Measurements from ENCODE around the gene RNF2.
"Not testable (repeated sequence)": the region's sequence is repeated elsewhere in the genome, so short reads cannot be mapped to it uniquely, and the experiment has no call there.

DNA sequence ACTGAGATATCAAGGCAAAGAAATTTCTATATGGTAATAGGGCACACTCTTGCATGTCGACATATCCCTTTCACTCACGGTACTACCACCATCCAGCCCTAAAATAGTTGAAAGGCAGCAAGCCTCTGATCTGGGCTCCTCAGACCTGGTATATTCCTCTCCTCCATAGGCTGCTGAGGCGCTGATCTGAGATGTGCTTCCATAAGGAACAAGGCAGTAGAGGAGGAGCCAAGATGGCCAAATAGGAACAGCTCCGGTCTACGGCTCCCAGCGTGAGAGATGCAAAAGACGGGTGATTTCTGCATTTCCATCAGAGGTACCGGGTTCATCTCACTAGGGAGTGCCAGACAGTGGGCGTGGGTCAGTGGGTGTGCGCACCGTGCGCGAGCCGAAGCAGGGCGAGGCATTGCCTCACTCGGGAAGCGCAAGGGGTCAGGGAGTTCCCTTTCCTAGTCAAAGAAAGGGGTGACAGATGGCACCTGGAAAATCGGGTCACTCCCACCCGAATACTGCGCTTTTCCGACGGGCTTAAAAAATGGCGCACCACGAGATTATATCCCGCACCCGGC is 44.0 kb upstream of the RNF2 start:
- not testable (repeated sequence) for TF ChIP-seq POLR2A (IDR thresholded peaks at IDR 0.05; ENCODE audit: borderline replicate concordance, extremely low read depth, insufficient read depth, insufficient read length); FOSL1 (IDR thresholded peaks at IDR 0.05; ENCODE audit: low read depth); EZH2 (IDR thresholded peaks at IDR 0.05); JUND (IDR thresholded peaks at IDR 0.05); RAD21 (IDR thresholded peaks at IDR 0.05; ENCODE audit: low read depth); SP1 (IDR thresholded peaks at IDR 0.05; ENCODE audit: low read depth); POLR2AphosphoS5 (IDR thresholded peaks at IDR 0.05; ENCODE audit: low read depth, low read length); CEBPB (IDR thresholded peaks at IDR 0.05; ENCODE audit: low read depth); EZH2phosphoT487 (IDR thresholded peaks at IDR 0.05; ENCODE audit: borderline replicate concordance); CBX3 (IDR thresholded peaks at IDR 0.05; ENCODE audit: low read depth)
- TF ChIP-seq, protein P1, sequence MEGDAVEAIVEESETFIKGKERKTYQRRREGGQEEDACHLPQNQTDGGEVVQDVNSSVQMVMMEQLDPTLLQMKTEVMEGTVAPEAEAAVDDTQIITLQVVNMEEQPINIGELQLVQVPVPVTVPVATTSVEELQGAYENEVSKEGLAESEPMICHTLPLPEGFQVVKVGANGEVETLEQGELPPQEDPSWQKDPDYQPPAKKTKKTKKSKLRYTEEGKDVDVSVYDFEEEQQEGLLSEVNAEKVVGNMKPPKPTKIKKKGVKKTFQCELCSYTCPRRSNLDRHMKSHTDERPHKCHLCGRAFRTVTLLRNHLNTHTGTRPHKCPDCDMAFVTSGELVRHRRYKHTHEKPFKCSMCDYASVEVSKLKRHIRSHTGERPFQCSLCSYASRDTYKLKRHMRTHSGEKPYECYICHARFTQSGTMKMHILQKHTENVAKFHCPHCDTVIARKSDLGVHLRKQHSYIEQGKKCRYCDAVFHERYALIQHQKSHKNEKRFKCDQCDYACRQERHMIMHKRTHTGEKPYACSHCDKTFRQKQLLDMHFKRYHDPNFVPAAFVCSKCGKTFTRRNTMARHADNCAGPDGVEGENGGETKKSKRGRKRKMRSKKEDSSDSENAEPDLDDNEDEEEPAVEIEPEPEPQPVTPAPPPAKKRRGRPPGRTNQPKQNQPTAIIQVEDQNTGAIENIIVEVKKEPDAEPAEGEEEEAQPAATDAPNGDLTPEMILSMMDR (IDR thresholded peaks at IDR 0.05 in 2 of 3, conservative IDR thresholded peaks at IDR 0.05 in 1 of 3; ENCODE audit: borderline replicate concordance in 1 of 3, insufficient read depth in 1 of 3, low read depth in 2 of 3, low read length in 2 of 3): not testable (repeated sequence)
- TF ChIP-seq, protein P2, sequence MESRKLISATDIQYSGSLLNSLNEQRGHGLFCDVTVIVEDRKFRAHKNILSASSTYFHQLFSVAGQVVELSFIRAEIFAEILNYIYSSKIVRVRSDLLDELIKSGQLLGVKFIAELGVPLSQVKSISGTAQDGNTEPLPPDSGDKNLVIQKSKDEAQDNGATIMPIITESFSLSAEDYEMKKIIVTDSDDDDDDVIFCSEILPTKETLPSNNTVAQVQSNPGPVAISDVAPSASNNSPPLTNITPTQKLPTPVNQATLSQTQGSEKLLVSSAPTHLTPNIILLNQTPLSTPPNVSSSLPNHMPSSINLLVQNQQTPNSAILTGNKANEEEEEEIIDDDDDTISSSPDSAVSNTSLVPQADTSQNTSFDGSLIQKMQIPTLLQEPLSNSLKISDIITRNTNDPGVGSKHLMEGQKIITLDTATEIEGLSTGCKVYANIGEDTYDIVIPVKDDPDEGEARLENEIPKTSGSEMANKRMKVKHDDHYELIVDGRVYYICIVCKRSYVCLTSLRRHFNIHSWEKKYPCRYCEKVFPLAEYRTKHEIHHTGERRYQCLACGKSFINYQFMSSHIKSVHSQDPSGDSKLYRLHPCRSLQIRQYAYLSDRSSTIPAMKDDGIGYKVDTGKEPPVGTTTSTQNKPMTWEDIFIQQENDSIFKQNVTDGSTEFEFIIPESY (IDR thresholded peaks at IDR 0.05; ENCODE audit: extremely low read depth, insufficient replicate concordance, low read length): not testable (repeated sequence)

Data from HCT116 (cell line).